SK-N-SH treated with all-trans-retinoic acid at 6 μM for 48 hours (cell line): Measurements from ENCODE around the gene GATAD1.
"Not testable (repeated sequence)": the region's sequence is repeated elsewhere in the genome, so short reads cannot be mapped to it uniquely, and the experiment has no call there.

ENCODE experiments used
- ARNTL ChIP-seq: fragments of 450-650 bp; formaldehyde crosslinking; IDR thresholded peaks from 2 replicates; pipeline ENCODE4 v1.5.0; 2020; ENCODE audit warnings: low read depth, mild to moderate bottlenecking, moderate library complexity, borderline replicate concordance
- GLIS3 ChIP-seq: fragments of 250-450 bp; sonication (Bioruptor Pico); IDR thresholded peaks from 2 replicates; pipeline ENCODE4 v1.5.0; 2020; ENCODE audit warnings: mild to moderate bottlenecking, moderate library complexity
- SNAI2 ChIP-seq: fragments of 250-450 bp; sonication (Bioruptor Pico); IDR thresholded peaks from 2 replicates; pipeline ENCODE4 v1.5.0; 2020; ENCODE audit warnings: mild to moderate bottlenecking, moderate library complexity
- TF ChIP-seq, protein P1 (sequence below): fragments of 250-450 bp; sonication (Bioruptor Pico); IDR thresholded peaks from 2 replicates; pipeline ENCODE4 v1.5.1; 2021; ENCODE audit warnings: mild to moderate bottlenecking, moderate library complexity
- TF ChIP-seq, protein P2 (sequence below): fragments of 250-450 bp; sonication (Bioruptor Pico); IDR thresholded peaks from 2 replicates; pipeline ENCODE4 v1.5.1; 2020; ENCODE audit warnings: low read depth, mild to moderate bottlenecking, moderate library complexity
- TF ChIP-seq, protein P3 (sequence below): fragments of 250-450 bp; sonication (Bioruptor Pico); IDR thresholded peaks from 2 replicates; pipeline ENCODE4 v1.8.0; 2020; ENCODE audit warnings: mild to moderate bottlenecking, moderate library complexity, borderline replicate concordance

DNA sequence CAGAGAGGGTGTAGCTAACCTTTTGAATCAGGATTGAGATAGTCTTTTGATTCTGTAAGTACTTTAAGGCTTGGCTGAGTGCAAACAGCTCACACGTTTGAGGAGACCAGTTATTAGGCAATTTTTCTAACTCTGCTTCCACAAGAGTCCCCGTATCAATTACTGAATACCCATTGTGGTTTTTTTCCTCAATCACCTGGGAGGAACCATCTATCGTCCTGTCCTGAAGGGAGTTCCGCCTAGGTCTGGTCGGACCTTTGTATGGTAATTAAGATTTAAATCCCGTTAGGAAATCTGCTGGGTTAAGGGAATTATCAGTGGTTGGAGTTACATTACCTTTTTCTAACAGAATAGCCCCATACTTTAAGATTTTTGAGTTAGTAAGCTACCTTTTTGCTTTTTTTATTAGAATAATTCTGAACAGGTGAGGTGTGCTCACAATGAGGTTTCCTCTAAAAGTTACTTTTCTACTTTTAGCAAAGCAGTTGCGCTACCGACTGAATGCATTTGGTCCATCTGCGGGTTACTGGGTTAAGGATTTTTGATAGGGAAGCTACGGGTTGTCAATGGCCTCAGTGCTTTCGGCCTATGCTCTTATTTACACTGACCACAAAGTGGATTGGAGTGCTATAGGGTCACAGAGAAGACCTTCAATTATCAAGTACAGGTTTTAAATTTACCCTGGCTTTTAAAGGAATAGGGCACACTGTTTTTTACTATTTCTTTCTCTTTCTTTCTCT lies 28.7 kb downstream of the GATAD1 start:
- TF ChIP-seq SNAI2 (CRISPR knock-in tag); GLIS3 (CRISPR knock-in tag); ARNTL: not testable (repeated sequence)
- TF ChIP-seq, protein P1, sequence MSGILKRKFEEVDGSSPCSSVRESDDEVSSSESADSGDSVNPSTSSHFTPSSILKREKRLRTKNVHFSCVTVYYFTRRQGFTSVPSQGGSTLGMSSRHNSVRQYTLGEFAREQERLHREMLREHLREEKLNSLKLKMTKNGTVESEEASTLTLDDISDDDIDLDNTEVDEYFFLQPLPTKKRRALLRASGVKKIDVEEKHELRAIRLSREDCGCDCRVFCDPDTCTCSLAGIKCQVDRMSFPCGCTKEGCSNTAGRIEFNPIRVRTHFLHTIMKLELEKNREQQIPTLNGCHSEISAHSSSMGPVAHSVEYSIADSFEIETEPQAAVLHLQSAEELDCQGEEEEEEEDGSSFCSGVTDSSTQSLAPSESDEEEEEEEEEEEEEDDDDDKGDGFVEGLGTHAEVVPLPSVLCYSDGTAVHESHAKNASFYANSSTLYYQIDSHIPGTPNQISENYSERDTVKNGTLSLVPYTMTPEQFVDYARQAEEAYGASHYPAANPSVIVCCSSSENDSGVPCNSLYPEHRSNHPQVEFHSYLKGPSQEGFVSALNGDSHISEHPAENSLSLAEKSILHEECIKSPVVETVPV (CRISPR knock-in tag) = not testable (repeated sequence)
- TF ChIP-seq, protein P2, sequence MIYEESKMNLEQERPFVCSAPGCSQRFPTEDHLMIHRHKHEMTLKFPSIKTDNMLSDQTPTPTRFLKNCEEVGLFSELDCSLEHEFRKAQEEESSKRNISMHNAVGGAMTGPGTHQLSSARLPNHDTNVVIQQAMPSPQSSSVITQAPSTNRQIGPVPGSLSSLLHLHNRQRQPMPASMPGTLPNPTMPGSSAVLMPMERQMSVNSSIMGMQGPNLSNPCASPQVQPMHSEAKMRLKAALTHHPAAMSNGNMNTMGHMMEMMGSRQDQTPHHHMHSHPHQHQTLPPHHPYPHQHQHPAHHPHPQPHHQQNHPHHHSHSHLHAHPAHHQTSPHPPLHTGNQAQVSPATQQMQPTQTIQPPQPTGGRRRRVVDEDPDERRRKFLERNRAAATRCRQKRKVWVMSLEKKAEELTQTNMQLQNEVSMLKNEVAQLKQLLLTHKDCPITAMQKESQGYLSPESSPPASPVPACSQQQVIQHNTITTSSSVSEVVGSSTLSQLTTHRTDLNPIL (CRISPR knock-in tag) = not testable (repeated sequence)
- TF ChIP-seq, protein P3, sequence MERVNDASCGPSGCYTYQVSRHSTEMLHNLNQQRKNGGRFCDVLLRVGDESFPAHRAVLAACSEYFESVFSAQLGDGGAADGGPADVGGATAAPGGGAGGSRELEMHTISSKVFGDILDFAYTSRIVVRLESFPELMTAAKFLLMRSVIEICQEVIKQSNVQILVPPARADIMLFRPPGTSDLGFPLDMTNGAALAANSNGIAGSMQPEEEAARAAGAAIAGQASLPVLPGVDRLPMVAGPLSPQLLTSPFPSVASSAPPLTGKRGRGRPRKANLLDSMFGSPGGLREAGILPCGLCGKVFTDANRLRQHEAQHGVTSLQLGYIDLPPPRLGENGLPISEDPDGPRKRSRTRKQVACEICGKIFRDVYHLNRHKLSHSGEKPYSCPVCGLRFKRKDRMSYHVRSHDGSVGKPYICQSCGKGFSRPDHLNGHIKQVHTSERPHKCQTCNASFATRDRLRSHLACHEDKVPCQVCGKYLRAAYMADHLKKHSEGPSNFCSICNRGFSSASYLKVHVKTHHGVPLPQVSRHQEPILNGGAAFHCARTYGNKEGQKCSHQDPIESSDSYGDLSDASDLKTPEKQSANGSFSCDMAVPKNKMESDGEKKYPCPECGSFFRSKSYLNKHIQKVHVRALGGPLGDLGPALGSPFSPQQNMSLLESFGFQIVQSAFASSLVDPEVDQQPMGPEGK (CRISPR knock-in tag) = not testable (repeated sequence)
